Kidney (tissue), 14 donors: Measurements from ENCODE around the gene CLRN1. TPM values are rescaled to one million over a fixed set of nuclear protein-coding genes. Genes with fewer than 3 reads are reported as not detected.

ENCODE experiments used
- DNase-seq, 5 donors: peaks; one replicate each; pipeline ENCODE4 v3.0.0-alpha.2; 2013 to 2020
- FAIRE-seq: peaks from 2 replicates; lab custom pipeline; 2012; peaks lifted over from hg19 to GRCh38; lab: Jason Lieb, UNC
- H3K27ac ChIP-seq, 2 donors: one replicate each; pipeline ENCODE4 v1.7.0; 2013; ENCODE audit warnings: low read depth in 2 of 2, low read length in 2 of 2, inconsistent platforms in 1 of 2
- H3K27me3 ChIP-seq: one replicate; pipeline ENCODE4 v1.7.1; 2013; ENCODE audit warnings: low read length, inconsistent platforms; ENCODE audit not compliant: control insufficient read depth, insufficient read depth
- H3K36me3 ChIP-seq, 3 donors: one replicate each; pipeline versions ENCODE4 v1.7.0 to v1.7.1; 2013; ENCODE audit warnings: low read length in 3 of 3, control low read depth in 1 of 3, inconsistent platforms in 1 of 3; ENCODE audit not compliant: insufficient read depth in 3 of 3, control insufficient read depth in 2 of 3
- H3K4me1 ChIP-seq, 3 donors: one replicate each; pipeline versions ENCODE4 v1.7.0 to v1.7.1; 2013; ENCODE audit warnings: low read length in 3 of 3, inconsistent platforms in 1 of 3, low read depth in 1 of 3; ENCODE audit not compliant: control insufficient read depth in 2 of 3, insufficient read depth in 2 of 3
- H3K4me3 ChIP-seq, 3 donors: one replicate each; pipeline versions ENCODE4 v1.7.0 to v1.8.1; 2013; ENCODE audit warnings: low read length in 3 of 3, control low read depth in 1 of 3, inconsistent platforms in 1 of 3
- H3K9ac ChIP-seq, 3 donors: one replicate each; pipeline versions ENCODE4 v1.7.0 to v1.7.1; 2013; ENCODE audit warnings: low read length in 3 of 3, control low read depth in 1 of 3, inconsistent platforms in 1 of 3
- H3K9me3 ChIP-seq, 3 donors: one replicate each; pipeline versions ENCODE4 v1.7.0 to v1.7.1; 2013; ENCODE audit warnings: low read length in 3 of 3, control low read depth in 1 of 3, inconsistent platforms in 1 of 3; ENCODE audit not compliant: control insufficient read depth in 2 of 3, insufficient read depth in 1 of 3
- intact Hi-C: fragments of 100-400 bp; cut with DNase I; formaldehyde crosslinking; loops from one replicate; pipeline ENCODE4 v1.11.1; 2022
- polyA plus RNA-seq: library from polyadenylated mRNA; stranded (reverse); fragments of 350-450 nt; fragmentation: Illumina TruSeq; extraction: RNeasy Lipid Tissue Mini Kit (QIAGEN cat#74804); gene quantifications from one replicate; pipeline ENCODE4 v1.2.3, GENCODE V29; 2014; ENCODE audit warnings: low read depth, low replicate concordance; ENCODE audit not compliant: insufficient read depth
- total RNA-seq: library from RNA; stranded (reverse); fragmentation: NEBNext Ultra II Directional; extraction: Animal tissue kit (Norgen Biotek cat#: 25700); gene quantifications from one replicate; pipeline ENCODE4 v1.2.1, GENCODE V29; 2021
- TF ChIP-seq, protein P1 (sequence below): IDR thresholded peaks from 3 replicates; pipeline ENCODE4 v1.5.1; 2012; ENCODE audit warnings: mild to moderate bottlenecking, moderate library complexity, borderline replicate concordance; ENCODE audit not compliant: insufficient read depth; ENCODE audit errors: extremely low read depth
- donor health status: control.
- donor health status: control.
- donor health status: control.
- donor health status: control.
- donor health status: control.
- donor health status: DM: yes; HTN: yes; CAD: no.
- donor health status: Normal renal cell carcinoma (clear cell type).

CLRN1 gene
- total and polyA plus RNA-seq, 2 donors from 2014 or later, result not detected

DNA sequence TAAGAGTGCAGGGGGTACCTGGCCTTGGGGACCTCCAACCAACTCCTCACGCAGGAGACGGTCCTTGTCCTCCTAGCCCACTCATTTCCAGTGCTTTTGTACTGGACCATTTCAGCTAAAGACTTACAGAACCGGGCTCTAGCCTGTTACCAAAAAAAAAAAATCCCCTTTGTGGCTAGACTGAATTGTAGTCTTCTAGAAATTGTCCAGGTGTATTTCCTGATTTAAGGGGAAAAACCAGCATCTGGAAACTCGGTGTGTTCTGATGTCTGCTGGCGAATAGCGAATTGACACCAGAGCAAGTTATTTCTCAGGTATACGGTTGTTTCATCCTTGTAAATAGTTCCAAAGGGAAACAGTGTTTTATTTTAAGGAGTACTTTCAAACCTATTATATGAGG is 46.2 kb downstream of the CLRN1 start:
- no peaks in the 10 kb centered on the region for H3K9me3 ChIP-seq
- H3K4me1 ChIP-seq, result no peaks in the 10 kb centered on the region
- H3K4me3 ChIP-seq, result no peak overlapping the region
- no peak overlapping the region for H3K9ac ChIP-seq
- H3K36me3 ChIP-seq, result no peaks in the 10 kb centered on the region
- intact Hi-C loops, result no loop called here
- H3K27me3 ChIP-seq, result no peaks in the 10 kb centered on the region
- FAIRE-seq, result no peak
- H3K27ac ChIP-seq, result no peak overlapping the region
- TF ChIP-seq, protein P1, sequence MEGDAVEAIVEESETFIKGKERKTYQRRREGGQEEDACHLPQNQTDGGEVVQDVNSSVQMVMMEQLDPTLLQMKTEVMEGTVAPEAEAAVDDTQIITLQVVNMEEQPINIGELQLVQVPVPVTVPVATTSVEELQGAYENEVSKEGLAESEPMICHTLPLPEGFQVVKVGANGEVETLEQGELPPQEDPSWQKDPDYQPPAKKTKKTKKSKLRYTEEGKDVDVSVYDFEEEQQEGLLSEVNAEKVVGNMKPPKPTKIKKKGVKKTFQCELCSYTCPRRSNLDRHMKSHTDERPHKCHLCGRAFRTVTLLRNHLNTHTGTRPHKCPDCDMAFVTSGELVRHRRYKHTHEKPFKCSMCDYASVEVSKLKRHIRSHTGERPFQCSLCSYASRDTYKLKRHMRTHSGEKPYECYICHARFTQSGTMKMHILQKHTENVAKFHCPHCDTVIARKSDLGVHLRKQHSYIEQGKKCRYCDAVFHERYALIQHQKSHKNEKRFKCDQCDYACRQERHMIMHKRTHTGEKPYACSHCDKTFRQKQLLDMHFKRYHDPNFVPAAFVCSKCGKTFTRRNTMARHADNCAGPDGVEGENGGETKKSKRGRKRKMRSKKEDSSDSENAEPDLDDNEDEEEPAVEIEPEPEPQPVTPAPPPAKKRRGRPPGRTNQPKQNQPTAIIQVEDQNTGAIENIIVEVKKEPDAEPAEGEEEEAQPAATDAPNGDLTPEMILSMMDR, result no peak
- no peak for DNase-seq

DNA sequence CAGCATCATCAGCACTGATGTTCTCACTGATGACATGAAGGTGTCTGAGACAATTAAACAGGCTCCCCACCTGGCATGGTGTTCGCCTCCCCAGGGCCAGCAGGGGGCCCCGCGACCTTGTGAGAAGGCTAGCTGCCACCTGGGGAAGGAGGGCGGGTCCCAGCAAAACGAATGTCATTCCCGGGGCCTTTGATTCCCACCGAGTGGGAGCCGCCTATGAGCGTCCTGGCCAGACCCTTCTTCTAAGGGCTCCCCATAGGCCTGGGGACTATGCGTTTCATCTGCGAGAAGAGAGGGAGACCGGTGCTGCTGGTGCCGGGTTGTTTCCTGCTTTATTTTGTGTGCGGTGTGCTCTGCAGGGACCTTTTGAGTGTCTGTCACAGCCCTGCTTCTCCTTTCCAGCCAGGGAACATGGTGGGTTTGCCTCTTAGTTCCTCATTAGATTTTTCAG is 46.8 kb downstream of the CLRN1 start:
- DNase-seq, result peak; percentile 65 to 75 (median 73)

DNA sequence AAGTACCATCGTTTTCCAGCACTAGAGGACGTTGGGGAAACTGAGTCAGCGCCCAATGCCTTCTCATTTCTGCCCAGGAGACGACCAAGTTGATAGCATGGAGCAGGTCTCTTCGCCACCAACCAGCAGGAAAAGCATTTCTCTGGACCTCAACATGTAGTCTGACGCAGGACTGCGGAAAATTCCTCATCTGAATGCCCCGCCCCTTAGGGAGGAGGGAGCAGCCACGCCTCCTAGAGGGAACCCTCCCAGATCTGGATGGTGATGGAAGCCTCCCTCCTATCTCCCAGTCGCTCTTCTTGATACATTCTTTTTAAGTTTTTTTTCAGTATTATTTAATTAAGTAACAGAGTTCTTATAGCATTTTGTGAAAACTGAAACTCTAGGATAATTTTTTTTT is 49.9 kb downstream of the CLRN1 start:
- H3K27ac ChIP-seq, result no peak overlapping the region
- H3K9me3 ChIP-seq, result no peaks in the 10 kb centered on the region
- H3K4me3 ChIP-seq, result no peak overlapping the region
- no peaks in the 10 kb centered on the region for H3K36me3 ChIP-seq
- H3K4me1 ChIP-seq, result no peaks in the 10 kb centered on the region
- intact Hi-C loops, result no loop called here
- TF ChIP-seq, protein P1, result no peak
- H3K27me3 ChIP-seq, result no peaks in the 10 kb centered on the region
- no peak overlapping the region for H3K9ac ChIP-seq
- FAIRE-seq, result no peak
- no peak for DNase-seq

More for the DNA sequence above, 46.8 kb downstream of the CLRN1 start:
- Histone ChIP-seq H3K9me3 (no peaks in the 10 kb centered on the region), H3K9ac (no peak overlapping the region), H3K27ac (no peak overlapping the region), H3K36me3 (no peaks in the 10 kb centered on the region), H3K4me1 (no peaks in the 10 kb centered on the region), H3K27me3 (no peaks in the 10 kb centered on the region), H3K4me3 (no peak overlapping the region)
- TF ChIP-seq, protein P1, result peak; percentile 34
- no peak for FAIRE-seq
- intact Hi-C loops, result no loop called here

DNA sequence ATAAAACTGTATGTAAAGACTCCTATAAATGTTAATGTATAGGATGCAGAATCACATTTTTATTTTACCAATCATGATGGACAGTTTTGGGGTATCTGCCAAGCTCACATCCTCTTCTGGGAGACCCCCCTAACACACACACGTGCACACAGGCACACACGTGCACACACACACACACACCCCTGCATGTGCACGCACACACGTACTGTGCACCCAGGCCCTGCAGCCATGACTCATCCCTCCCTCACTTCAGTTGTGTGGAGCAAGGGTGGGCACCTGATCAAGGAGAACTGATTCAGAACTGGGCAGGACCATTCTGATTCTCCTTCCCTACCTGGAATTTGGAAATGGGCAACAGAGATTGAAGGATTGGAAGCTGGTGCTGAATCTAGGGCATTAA is 51.3 kb downstream of the CLRN1 start:
- Histone ChIP-seq H3K27me3 (no peaks in the 10 kb centered on the region), H3K9me3 (no peaks in the 10 kb centered on the region), H3K4me1 (no peaks in the 10 kb centered on the region), H3K4me3 (no peak overlapping the region), H3K9ac (no peak overlapping the region), H3K27ac (no peak overlapping the region), H3K36me3 (no peaks in the 10 kb centered on the region)
- intact Hi-C loops, result no loop called here
- DNase-seq (no peak), FAIRE-seq (no peak)
- TF ChIP-seq, protein P1, result no peak
